ENCODE data around the gene DGKH. TPM values are rescaled to one million over a fixed set of nuclear protein-coding genes. Genes with fewer than 3 reads are reported as not detected.

The DGKH gene
- total and polyA plus RNA-seq, 7 donors: 0.42 to 4.6 (median 2.1) TPM

- Histone ChIP-seq H3K4me1 (no peaks in the 10 kb centered on the region), H3K4me3 (no peak overlapping the region), H3K36me3 (ENCODE audit: insufficient read depth in 1 of 2, low read depth in 1 of 2) (peaks cover 0 to 21% of the 10 kb centered on the region in 2 donors), H3K27ac (no peak overlapping the region), H3K27me3 (ENCODE audit: insufficient read depth in 3 of 3, low read length in 2 of 3) (no peaks in the 10 kb centered on the region), H3K9me3 (no peaks in the 10 kb centered on the region)
- 75 to 80% (median 77%) methylated on average over 3 of the region's 3 CpGs for WGBS, 3 donors
- ATAC-seq (no peak), DNase-seq (no peak)
- intact Hi-C loops (cut with DNase I): no loop called here
- TF ChIP-seq CTCF (IDR thresholded peaks at IDR 0.05): no peak
These were observed 235.1 kb downstream of the DGKH start for GRCh38 chr13:42283574-42283973.

- intact Hi-C loops (cut with DNase I): no loop called here
- H3K36me3 ChIP-seq (ENCODE audit: insufficient read depth in 1 of 2, low read depth in 1 of 2): peaks cover 0 to 26% of the 10 kb centered on the region in 2 donors
- 85 to 90% (median 88%) methylated on average over 3 of the region's 3 CpGs for WGBS, 3 donors
- no peaks in the 10 kb centered on the region for H3K9me3 ChIP-seq
- ATAC-seq (no peak), DNase-seq (no peak)
- H3K4me3 ChIP-seq: no peak overlapping the region
- no peak overlapping the region for H3K27ac ChIP-seq
- TF ChIP-seq CTCF (IDR thresholded peaks at IDR 0.05): no peak
- no peaks in the 10 kb centered on the region for H3K4me1 ChIP-seq
- H3K27me3 ChIP-seq (ENCODE audit: insufficient read depth in 3 of 3, low read length in 2 of 3): no peaks in the 10 kb centered on the region
These were observed 235.6 kb downstream of the DGKH start for GRCh38 chr13:42284068-42284467.

Other genes with a start within 250 kb of the DGKH start
- gene VWA8, start 87.5 kb upstream of the DGKH start, total RNA-seq: 10 to 100 TPM; 30.1 to 50.5 (median 41.4) TPM
- 10 to 100 TPM in 2 of 3 donors, 1 to 10 TPM in 1; 8.6 to 12.5 (median 12.3) TPM for gene VWA8, start 87.5 kb upstream of the DGKH start, polyA plus RNA-seq
- gene AKAP11, start 223.5 kb downstream of the DGKH start, total RNA-seq: 10 to 100 TPM; 12.0 to 17.7 (median 15.5) TPM
- 10 to 100 TPM in 1 of 3 donors, 1 to 10 TPM in 2; 2.6 to 11.4 (median 2.7) TPM for gene AKAP11, start 223.5 kb downstream of the DGKH start, polyA plus RNA-seq

All from psoas muscle (tissue), 8 donors.